ES-I3 (cell line): ENCODE measurements around the gene PCDHGB4.
"Not testable (repeated sequence)": the region's sequence is repeated elsewhere in the genome, so short reads cannot be mapped to it uniquely, and the experiment has no call there.

Source experiments
- H3K36me3 ChIP-seq: 2 replicates; pipeline ENCODE4 v1.6.1; 2013; ENCODE audit warnings: mild to moderate bottlenecking, low read length, control low read depth, moderate library complexity; ENCODE audit not compliant: insufficient read depth
- H3K4me1 ChIP-seq: 2 replicates; pipeline ENCODE4 v1.6.1; 2013; ENCODE audit warnings: mild to moderate bottlenecking, control low read depth, low read length; ENCODE audit not compliant: insufficient read depth
- H3K9ac ChIP-seq: 2 replicates; pipeline ENCODE4 v1.6.1; 2013; ENCODE audit warnings: low read depth, mild to moderate bottlenecking, low read length, moderate library complexity
- H3K9me3 ChIP-seq: 2 replicates; pipeline ENCODE4 v1.6.1; 2013; ENCODE audit warnings: mild to moderate bottlenecking, low read length, moderate library complexity; ENCODE audit not compliant: control insufficient read depth, insufficient read depth

Gene PCDHGB4

DNA sequence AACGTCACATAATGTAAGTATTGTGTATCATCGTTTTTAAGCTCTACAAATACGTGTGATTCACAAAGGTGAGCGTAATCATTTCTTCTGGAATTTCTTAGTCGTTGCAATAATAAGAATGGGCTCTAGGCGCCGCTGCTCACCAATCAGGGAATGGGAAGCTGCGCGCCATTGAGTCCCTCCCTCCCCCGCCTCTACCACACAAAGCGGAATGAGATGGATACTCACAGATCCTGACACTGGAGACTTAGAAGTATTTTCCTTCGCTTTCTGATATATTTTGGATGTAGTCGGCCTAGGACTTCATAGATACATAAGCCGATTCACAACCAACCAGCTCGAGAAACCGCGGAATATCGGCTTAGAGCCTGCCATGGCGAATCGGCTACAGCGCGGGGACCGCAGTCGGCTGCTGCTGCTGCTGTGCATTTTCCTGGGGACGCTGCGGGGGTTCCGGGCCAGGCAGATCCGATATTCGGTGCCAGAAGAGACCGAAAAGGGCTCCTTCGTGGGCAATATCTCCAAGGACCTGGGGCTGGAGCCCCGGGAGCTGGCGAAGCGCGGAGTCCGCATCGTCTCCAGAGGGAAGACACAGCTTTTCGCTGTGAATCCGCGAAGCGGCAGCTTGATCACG, 33.5 kb downstream of the PCDHGB4 start, which contains the start of gene PCDHGA11:
Gene PCDHGA11, plus strand, starts transcription at position 197 of the 634 bp plus-strand sequence. Its CDS starts 177 bp downstream, at position 374.
- Histone ChIP-seq H3K4me1 (no peaks in the 10 kb centered on the region), H3K9me3 (peaks cover 13% of the 10 kb centered on the region; the same call in 1 of the 2 replicates), H3K36me3 (no peaks in the 10 kb centered on the region), H3K9ac (peak within 1 kb of the TSS; percentile 48)

GRCh38 chr5:141421489-141421855, 34.0 kb downstream of the PCDHGB4 start:
- H3K4me1 ChIP-seq: no peaks in the 10 kb centered on the region
- H3K36me3 ChIP-seq: no peaks in the 10 kb centered on the region
- peaks cover 13% of the 10 kb centered on the region; the same call in 1 of the 2 replicates for H3K9me3 ChIP-seq
- H3K9ac ChIP-seq: peak overlapping the region; percentile 48; the same call in 1 of the 2 replicates

DNA sequence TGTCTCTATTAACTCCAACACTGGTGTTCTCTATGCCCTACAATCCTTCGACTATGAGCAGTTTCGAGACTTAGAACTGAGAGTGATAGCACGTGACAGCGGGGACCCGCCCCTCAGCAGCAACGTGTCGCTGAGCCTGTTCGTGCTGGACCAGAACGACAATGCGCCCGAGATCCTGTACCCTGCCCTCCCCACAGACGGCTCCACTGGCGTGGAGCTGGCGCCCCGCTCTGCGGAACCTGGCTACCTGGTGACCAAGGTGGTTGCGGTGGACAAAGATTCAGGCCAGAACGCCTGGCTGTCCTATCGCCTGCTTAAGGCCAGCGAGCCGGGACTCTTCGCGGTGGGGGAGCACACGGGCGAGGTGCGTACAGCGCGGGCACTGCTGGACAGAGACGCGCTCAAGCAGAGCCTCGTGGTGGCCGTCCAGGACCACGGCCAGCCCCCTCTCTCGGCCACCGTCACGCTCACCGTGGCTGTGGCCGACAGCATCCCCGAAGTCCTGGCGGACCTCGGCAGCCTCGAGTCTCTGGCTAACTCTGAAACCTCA, 35.3 kb downstream of the PCDHGB4 start:
- Histone ChIP-seq H3K4me1 (no peaks in the 10 kb centered on the region), H3K9me3 (peaks cover 13% of the 10 kb centered on the region; the same call in 1 of the 2 replicates), H3K36me3 (no peaks in the 10 kb centered on the region), H3K9ac (no peak overlapping the region)

- Histone ChIP-seq H3K36me3 (no peaks in the 10 kb centered on the region; the same call in 1 of the 2 replicates), H3K9me3 (no peaks in the 10 kb centered on the region; the same call in none of the 2 replicates), H3K9ac (no peak overlapping the region), H3K4me1 (no peaks in the 10 kb centered on the region)
Measured at GRCh38 chr5:141427783-141428426, 40.4 kb downstream of the PCDHGB4 start.

DNA sequence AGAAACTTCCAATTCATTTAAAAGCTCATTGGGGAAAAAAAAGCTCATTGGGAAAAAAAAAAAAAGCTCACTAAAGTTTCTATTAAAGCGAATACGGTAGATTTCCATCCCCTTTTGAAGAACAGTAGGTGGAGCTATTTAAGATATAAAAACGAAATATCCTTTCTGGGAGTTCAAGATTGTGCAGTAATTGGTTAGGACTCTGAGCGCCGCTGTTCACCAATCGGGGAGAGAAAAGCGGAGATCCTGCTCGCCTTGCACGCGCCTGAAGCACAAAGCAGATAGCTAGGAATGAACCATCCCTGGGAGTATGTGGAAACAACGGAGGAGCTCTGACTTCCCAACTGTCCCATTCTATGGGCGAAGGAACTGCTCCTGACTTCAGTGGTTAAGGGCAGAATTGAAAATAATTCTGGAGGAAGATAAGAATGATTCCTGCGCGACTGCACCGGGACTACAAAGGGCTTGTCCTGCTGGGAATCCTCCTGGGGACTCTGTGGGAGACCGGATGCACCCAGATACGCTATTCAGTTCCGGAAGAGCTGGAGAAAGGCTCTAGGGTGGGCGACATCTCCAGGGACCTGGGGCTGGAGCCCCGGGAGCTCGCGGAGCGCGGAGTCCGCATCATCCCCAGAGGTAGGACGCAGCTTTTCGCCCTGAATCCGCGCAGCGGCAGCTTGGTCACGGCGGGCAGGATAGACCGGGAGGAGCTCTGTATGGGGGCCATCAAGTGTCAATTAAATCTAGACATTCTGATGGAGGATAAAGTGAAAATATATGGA, 43.0 kb downstream of the PCDHGB4 start, which contains the start of gene PCDHGA12:
Gene PCDHGA12, plus strand, starts transcription at position 176 of the 782 bp plus-strand sequence. Its CDS starts 253 bp downstream, at position 429.
- Histone ChIP-seq H3K9ac (no peak within 1 kb of the TSS), H3K36me3 (no peaks in the 10 kb centered on the region; the same call in 1 of the 2 replicates), H3K9me3 (no peaks in the 10 kb centered on the region; the same call in none of the 2 replicates), H3K4me1 (no peaks in the 10 kb centered on the region)

DNA sequence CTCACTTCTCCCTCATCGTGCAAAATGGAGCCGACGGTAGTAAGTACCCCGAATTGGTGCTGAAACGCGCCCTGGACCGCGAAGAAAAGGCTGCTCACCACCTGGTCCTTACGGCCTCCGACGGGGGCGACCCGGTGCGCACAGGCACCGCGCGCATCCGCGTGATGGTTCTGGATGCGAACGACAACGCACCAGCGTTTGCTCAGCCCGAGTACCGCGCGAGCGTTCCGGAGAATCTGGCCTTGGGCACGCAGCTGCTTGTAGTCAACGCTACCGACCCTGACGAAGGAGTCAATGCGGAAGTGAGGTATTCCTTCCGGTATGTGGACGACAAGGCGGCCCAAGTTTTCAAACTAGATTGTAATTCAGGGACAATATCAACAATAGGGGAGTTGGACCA, 43.8 kb downstream of the PCDHGB4 start:
- no peak overlapping the region for H3K9ac ChIP-seq
- H3K36me3 ChIP-seq: no peaks in the 10 kb centered on the region; the same call in 1 of the 2 replicates
- no peaks in the 10 kb centered on the region; the same call in none of the 2 replicates for H3K9me3 ChIP-seq
- no peaks in the 10 kb centered on the region for H3K4me1 ChIP-seq

DNA sequence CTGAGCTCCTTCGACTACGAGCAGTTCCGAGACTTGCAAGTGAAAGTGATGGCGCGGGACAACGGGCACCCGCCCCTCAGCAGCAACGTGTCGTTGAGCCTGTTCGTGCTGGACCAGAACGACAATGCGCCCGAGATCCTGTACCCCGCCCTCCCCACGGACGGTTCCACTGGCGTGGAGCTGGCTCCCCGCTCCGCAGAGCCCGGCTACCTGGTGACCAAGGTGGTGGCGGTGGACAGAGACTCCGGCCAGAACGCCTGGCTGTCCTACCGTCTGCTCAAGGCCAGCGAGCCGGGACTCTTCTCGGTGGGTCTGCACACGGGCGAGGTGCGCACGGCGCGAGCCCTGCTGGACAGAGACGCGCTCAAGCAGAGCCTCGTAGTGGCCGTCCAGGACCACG, 44.8 kb downstream of the PCDHGB4 start:
- not testable (repeated sequence) for H3K36me3 ChIP-seq, H3K4me1 ChIP-seq, H3K9me3 ChIP-seq, H3K9ac ChIP-seq

GRCh38 chr5:141432726-141433125, 45.2 kb downstream of the PCDHGB4 start:
- not testable (repeated sequence) for H3K9me3 ChIP-seq, H3K9ac ChIP-seq, H3K36me3 ChIP-seq, H3K4me1 ChIP-seq

DNA sequence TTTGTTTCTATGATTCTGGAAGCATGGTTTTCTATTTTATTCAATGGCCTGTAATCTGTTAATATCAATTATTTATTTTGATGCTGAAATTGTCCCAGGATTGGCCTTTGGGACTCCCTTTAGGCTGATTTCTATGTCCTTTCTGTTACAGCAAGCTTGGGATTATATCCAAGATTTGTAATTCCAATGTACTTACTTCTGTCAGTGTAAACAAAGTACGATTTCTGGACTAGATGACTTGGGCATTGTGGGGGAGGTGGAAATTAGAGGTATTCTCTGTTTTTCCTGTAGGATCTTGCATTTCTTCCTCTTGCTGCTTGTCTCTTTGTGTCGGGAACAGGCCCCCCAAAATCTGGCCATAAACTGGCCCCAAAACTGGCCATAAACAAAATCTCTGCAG, 46.5 kb downstream of the PCDHGB4 start:
- no peaks in the 10 kb centered on the region; the same call in 1 of the 2 replicates for H3K9me3 ChIP-seq
- no peak overlapping the region for H3K9ac ChIP-seq
- no peaks in the 10 kb centered on the region for H3K4me1 ChIP-seq
- no peaks in the 10 kb centered on the region; the same call in 1 of the 2 replicates for H3K36me3 ChIP-seq

- H3K36me3 ChIP-seq: no peaks in the 10 kb centered on the region
- H3K9ac ChIP-seq: no peak overlapping the region
- H3K4me1 ChIP-seq: no peaks in the 10 kb centered on the region
- H3K9me3 ChIP-seq: no peaks in the 10 kb centered on the region; the same call in 1 of the 2 replicates
Measured at GRCh38 chr5:141437221-141437620, 49.7 kb downstream of the PCDHGB4 start.

DNA sequence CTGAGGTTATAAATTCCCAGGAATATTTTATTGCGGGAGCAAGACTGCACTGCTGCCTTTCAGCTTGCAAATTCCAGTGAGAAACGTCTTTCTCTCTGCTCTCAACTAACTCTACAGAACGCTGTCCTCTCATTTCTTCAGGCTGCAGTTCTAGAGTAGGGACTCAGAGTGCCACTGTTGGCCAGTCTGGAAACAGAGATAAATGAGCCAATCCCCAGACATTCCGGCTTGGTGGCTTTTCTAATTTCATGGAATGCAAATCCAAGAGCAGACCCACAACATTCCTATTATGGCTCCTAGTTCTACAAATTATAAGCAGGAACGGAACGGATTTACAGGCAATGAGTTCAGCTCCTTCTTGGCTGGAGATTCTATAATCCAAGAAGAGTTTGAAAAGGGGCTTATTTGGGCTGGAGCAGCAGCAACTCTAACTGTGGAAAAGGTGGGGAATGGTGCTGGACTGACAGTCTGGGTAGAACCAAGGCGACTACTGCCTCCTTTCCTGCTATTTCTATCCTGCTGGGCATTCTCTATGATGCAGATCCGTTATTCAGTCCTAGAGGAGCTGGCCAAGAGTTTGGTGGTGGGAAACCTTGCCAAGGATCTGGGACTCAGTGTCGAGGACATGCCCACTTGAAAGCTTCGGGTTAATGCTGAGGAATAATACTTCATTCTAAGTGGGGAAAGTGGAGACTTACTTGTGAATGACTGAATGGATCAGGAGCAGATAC, 52.1 kb downstream of the PCDHGB4 start:
- Histone ChIP-seq H3K4me1 (no peaks in the 10 kb centered on the region), H3K9ac (no peak overlapping the region), H3K9me3 (no peaks in the 10 kb centered on the region; the same call in 1 of the 2 replicates), H3K36me3 (no peaks in the 10 kb centered on the region)
